GM10248 (cell line): Measurements from ENCODE around the gene TMEM63C.
A peak's percentile ranks its signal among the peaks of the same experiment; 100 is the strongest.

ENCODE experiments used
- CTCF ChIA-PET: fragments of 300-600 bp; sonication (Branson Sonifier 250); formaldehyde crosslinking; extraction: SDS; loops from one replicate; lab custom pipeline; 2021; ENCODE audit warnings: antibody characterized with exemption; lab: Yijun Ruan, JAX
- POLR2A ChIA-PET: fragments of 350-650 bp; sonication (Branson Sonifier 250); formaldehyde crosslinking; extraction: SDS; loops from one replicate; lab custom pipeline; 2020; ENCODE audit warnings: antibody characterized with exemption; lab: Yijun Ruan, JAX
- DNase-seq: peaks from one replicate; pipeline ENCODE4 v3.0.0; 2012; ENCODE audit errors: extremely low spot score
- CTCF ChIP-seq: IDR thresholded peaks from 2 replicates; pipeline ENCODE4 v1.5.1; 2012; ENCODE audit warnings: mild to moderate bottlenecking, low read depth; ENCODE audit errors: extremely low read depth, missing control alignments, control extremely low read depth

TMEM63C gene, protein sequence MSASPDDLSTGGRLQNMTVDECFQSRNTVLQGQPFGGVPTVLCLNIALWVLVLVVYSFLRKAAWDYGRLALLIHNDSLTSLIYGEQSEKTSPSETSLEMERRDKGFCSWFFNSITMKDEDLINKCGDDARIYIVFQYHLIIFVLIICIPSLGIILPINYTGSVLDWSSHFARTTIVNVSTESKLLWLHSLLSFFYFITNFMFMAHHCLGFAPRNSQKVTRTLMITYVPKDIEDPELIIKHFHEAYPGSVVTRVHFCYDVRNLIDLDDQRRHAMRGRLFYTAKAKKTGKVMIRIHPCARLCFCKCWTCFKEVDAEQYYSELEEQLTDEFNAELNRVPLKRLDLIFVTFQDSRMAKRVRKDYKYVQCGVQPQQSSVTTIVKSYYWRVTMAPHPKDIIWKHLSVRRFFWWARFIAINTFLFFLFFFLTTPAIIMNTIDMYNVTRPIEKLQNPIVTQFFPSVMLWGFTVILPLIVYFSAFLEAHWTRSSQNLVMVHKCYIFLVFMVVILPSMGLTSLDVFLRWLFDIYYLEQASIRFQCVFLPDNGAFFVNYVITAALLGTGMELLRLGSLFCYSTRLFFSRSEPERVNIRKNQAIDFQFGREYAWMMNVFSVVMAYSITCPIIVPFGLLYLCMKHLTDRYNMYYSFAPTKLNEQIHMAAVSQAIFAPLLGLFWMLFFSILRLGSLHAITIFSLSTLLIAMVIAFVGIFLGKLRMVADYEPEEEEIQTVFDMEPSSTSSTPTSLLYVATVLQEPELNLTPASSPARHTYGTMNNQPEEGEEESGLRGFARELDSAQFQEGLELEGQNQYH

GRCh38 chr14:77181603-77182437 is at the start of gene TMEM63C:
Gene TMEM63C, plus strand, starts transcription at chr14:77181798. Its CDS starts 37,016 bp downstream, at chr14:77218814.
- ChIA-PET POLR2A (no interaction called here), CTCF (interaction anchor here (1.0 kb wide), 1 partner anchor 15 kb away, joined by 3 read pairs; no protein-coding TSS in a partner anchor)
- DNase-seq, result peak; percentile 63
- TF ChIP-seq CTCF, result no peak

DNA sequence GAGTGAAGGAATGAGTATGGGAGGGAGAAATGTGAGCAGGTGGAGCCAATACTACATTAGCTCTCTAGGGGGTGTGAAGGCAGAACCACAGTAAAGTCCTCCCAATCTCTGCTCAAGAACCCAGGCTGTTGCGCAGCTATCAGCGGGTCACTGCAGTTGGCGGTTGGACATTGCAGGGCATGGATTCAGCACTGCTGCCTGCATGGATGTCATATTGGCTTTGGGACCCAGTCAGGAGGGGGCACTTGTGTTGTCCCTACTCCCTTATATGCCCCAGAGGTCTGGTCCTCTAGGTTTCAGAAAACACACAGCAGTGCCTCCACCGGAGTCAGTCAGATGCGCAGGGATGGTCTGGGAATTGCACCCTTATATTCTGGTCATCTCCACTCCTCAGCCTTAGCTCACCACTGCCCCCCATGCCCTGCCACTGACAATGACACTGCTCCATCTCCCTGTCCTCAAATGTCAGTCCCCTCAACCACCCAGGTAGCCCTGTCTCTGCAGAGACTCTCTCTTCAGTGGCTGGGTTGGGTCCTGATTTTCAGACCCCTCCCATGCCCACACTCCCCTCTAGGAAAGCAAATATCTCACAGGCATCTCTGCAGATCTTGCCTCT is 49.6 kb upstream of the TMEM63C start:
- CTCF ChIA-PET, result interaction anchor here (0.6 to 5.3 kb wide), 3 partner anchors 9 to 256 kb away, joined by 3 to 51 read pairs (median 3); no protein-coding TSS in a partner anchor
- POLR2A ChIA-PET, result no interaction called here
- no peak for DNase-seq
- no peak for TF ChIP-seq CTCF

DNA sequence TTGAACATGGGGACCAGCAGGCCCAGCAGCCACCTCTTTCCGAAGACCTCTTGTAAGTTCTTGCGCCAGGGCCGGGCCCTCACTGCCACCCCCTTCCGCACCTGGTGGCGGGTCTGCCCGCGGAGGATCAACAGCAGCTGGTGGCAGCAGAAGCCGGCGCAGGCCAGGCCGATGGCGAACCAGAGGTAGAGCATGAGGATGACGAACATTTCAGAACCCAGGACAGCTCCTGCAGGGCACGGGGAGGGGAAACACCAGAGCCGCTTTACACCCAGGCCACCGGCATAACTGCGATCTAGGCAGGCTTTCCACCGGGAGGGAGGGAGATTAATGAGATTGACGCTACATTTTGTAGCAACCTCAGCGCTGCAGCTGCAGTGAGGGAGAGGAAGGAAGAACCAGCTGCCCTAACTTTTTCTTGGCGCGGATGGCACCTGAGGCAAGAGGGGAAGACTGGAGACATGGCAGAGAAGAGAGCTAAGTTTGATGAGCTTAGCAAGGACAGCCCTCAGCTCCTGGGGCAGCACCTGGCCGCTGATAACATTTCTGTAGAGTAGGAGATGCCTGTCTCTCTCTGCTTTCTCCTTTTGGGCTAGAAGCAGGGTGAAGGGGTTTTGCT is 47.8 kb upstream of the TMEM63C start:
- DNase-seq, result peak; percentile 83
- POLR2A ChIA-PET, result interaction anchor here (0.6 kb wide), 1 partner anchor 247 kb away, joined by 3 read pairs; no protein-coding TSS in a partner anchor
- no peak for TF ChIP-seq CTCF
- CTCF ChIA-PET, result interaction anchor here (1.0 to 5.3 kb wide), 10 partner anchors 10 to 260 kb away, joined by 4 to 51 read pairs (median 5); no protein-coding TSS in a partner anchor

DNA sequence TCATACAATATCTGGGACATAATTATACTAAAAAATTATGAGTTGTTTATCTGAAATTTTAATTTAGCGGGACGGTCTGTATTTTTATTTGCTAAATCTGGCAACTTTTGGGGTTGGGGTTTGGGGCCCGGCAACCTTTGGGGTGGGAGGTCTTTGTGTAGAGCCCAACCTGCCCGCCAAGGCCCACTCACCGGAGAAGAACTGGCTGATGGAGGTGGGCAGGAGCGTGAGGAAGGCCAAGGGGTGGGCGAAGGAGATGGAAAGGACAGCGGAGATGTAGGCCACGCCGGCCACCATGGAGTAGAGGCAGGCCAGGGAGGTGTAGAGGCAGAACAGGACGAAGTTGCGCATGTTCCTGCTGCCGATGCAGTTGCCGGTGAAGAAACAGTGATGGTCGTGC is 42.6 kb upstream of the TMEM63C start:
- ChIA-PET CTCF (interaction anchor here (1.3 kb wide), 2 partner anchors 12 to 16 kb away, joined by 3 read pairs; no protein-coding TSS in a partner anchor), POLR2A (no interaction called here)
- DNase-seq, result no peak
- TF ChIP-seq CTCF, result no peak

GRCh38 chr14:77139540-77140358 is 41.8 kb upstream of the TMEM63C start:
- ChIA-PET CTCF (interaction anchor here (0.6 to 1.3 kb wide), 6 partner anchors 9 to 176 kb away, joined by 3 to 5 read pairs (median 3); no protein-coding TSS in a partner anchor), POLR2A (no interaction called here)
- peak; percentile 51 for TF ChIP-seq CTCF
- DNase-seq, result peak; percentile 71
